Measurements from ENCODE around the gene KIRREL3. TPM values are rescaled to one million over a fixed set of nuclear protein-coding genes. Genes with fewer than 3 reads are reported as not detected.

Gene KIRREL3
- total RNA-seq, 2 experiments from 2014 or later, result not detected

DNA sequence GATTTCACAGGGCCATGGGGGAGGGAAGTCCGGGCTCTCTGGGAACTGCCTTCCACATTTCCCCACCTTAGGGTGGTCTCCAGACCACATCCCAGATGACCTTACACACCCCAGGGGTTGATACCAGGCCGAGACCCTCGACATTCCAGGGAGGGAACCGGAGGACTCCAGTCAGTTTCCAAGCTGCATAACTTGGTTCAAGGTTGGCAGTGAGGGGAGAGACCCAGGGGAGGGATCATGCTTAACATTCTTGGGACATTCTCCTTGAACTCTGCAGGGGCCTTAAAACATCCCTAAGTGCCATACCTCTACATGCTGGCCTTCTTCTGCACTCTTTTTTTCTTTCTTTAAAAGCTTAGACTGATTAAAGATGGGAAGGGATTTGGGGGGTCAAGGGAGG, 394.1 kb downstream of the KIRREL3 start:
- H3K27ac Mint-ChIP-seq, result no peak overlapping the region
- CTCF ChIA-PET, result no interaction called here
- H3K4me3 Mint-ChIP-seq, result no peak overlapping the region
- peaks cover 34% of the 10 kb centered on the region for H3K27me3 Mint-ChIP-seq
- intact Hi-C loops (cut with DNase I, micrococcal nuclease), result no loop called here
- POLR2A ChIA-PET, result no interaction called here
- H3K36me3 Mint-ChIP-seq (ENCODE audit: low read depth), result no peaks in the 10 kb centered on the region
- TF ChIP-seq, protein P1, sequence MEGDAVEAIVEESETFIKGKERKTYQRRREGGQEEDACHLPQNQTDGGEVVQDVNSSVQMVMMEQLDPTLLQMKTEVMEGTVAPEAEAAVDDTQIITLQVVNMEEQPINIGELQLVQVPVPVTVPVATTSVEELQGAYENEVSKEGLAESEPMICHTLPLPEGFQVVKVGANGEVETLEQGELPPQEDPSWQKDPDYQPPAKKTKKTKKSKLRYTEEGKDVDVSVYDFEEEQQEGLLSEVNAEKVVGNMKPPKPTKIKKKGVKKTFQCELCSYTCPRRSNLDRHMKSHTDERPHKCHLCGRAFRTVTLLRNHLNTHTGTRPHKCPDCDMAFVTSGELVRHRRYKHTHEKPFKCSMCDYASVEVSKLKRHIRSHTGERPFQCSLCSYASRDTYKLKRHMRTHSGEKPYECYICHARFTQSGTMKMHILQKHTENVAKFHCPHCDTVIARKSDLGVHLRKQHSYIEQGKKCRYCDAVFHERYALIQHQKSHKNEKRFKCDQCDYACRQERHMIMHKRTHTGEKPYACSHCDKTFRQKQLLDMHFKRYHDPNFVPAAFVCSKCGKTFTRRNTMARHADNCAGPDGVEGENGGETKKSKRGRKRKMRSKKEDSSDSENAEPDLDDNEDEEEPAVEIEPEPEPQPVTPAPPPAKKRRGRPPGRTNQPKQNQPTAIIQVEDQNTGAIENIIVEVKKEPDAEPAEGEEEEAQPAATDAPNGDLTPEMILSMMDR (IDR thresholded peaks at IDR 0.05), result no peak
- ATAC-seq (ENCODE audit: poor library complexity) (no peak), DNase-seq (no peak)
- H3K9me3 Mint-ChIP-seq, result no peaks in the 10 kb centered on the region
- no peak overlapping the region for H3K27ac ChIP-seq (ENCODE audit: low read depth in 1 of 2, low read length in 2 of 2)
- H3K9me3 ChIP-seq (ENCODE audit: control insufficient read depth in 1 of 2, insufficient read depth in 1 of 2, low read length in 2 of 2), result peaks cover 0 to 17% of the 10 kb centered on the region in 2 experiments
- no peak overlapping the region for H3K4me3 ChIP-seq (ENCODE audit: low read length)
- no peaks in the 10 kb centered on the region for H3K4me1 Mint-ChIP-seq (ENCODE audit: low read depth)
- peaks cover 10 to 13% of the 10 kb centered on the region in 2 experiments for H3K27me3 ChIP-seq (ENCODE audit: control insufficient read depth in 1 of 2, insufficient read depth in 2 of 2, low read length in 2 of 2)
- no peaks in the 10 kb centered on the region for H3K36me3 ChIP-seq (ENCODE audit: insufficient read depth, low read length)
- no peaks in the 10 kb centered on the region for H3K4me1 ChIP-seq (ENCODE audit: insufficient read depth, low read length)

- peaks cover 47% of the 10 kb centered on the region for H3K27me3 Mint-ChIP-seq
- ATAC-seq (ENCODE audit: poor library complexity) (no peak), DNase-seq (no peak)
- no peaks in the 10 kb centered on the region for H3K36me3 Mint-ChIP-seq (ENCODE audit: low read depth)
- H3K27me3 ChIP-seq (ENCODE audit: control insufficient read depth in 1 of 2, insufficient read depth in 2 of 2, low read length in 2 of 2), result peaks cover 10 to 13% of the 10 kb centered on the region in 2 experiments
- no peak overlapping the region for H3K27ac Mint-ChIP-seq
- H3K4me1 Mint-ChIP-seq (ENCODE audit: low read depth), result no peaks in the 10 kb centered on the region
- H3K36me3 ChIP-seq (ENCODE audit: insufficient read depth, low read length), result no peaks in the 10 kb centered on the region
- no peak overlapping the region for H3K4me3 ChIP-seq (ENCODE audit: low read length)
- TF ChIP-seq, protein P1 (IDR thresholded peaks at IDR 0.05), result no peak
- no peak overlapping the region for H3K27ac ChIP-seq (ENCODE audit: low read depth in 1 of 2, low read length in 2 of 2)
- intact Hi-C loops (cut with DNase I, micrococcal nuclease), result no loop called here
- no peak overlapping the region for H3K4me3 Mint-ChIP-seq
- no peaks in the 10 kb centered on the region for H3K4me1 ChIP-seq (ENCODE audit: insufficient read depth, low read length)
- POLR2A ChIA-PET, result no interaction called here
- H3K9me3 Mint-ChIP-seq, result no peaks in the 10 kb centered on the region
- CTCF ChIA-PET, result no interaction called here
- peaks cover 0 to 17% of the 10 kb centered on the region in 2 experiments for H3K9me3 ChIP-seq (ENCODE audit: control insufficient read depth in 1 of 2, insufficient read depth in 1 of 2, low read length in 2 of 2)
These were observed 396.1 kb downstream of the KIRREL3 start for GRCh38 chr11:126604461-126604860.

GRCh38 chr11:126603486-126603885, 397.1 kb downstream of the KIRREL3 start:
- Mint-ChIP-seq H3K4me1 (ENCODE audit: low read depth) (no peaks in the 10 kb centered on the region), H3K27ac (no peak overlapping the region), H3K4me3 (no peak overlapping the region), H3K9me3 (no peaks in the 10 kb centered on the region), H3K36me3 (ENCODE audit: low read depth) (no peaks in the 10 kb centered on the region), H3K27me3 (peaks cover 47% of the 10 kb centered on the region)
- ChIA-PET CTCF (no interaction called here), POLR2A (no interaction called here)
- ATAC-seq (ENCODE audit: poor library complexity) (no peak), DNase-seq (no peak)
- H3K4me1 ChIP-seq (ENCODE audit: insufficient read depth, low read length), result no peaks in the 10 kb centered on the region
- H3K27me3 ChIP-seq (ENCODE audit: control insufficient read depth in 1 of 2, insufficient read depth in 2 of 2, low read length in 2 of 2), result peaks cover 10 to 13% of the 10 kb centered on the region in 2 experiments
- peaks cover 0 to 17% of the 10 kb centered on the region in 2 experiments for H3K9me3 ChIP-seq (ENCODE audit: control insufficient read depth in 1 of 2, insufficient read depth in 1 of 2, low read length in 2 of 2)
- TF ChIP-seq, protein P1 (IDR thresholded peaks at IDR 0.05), result no peak
- no peak overlapping the region for H3K27ac ChIP-seq (ENCODE audit: low read depth in 1 of 2, low read length in 2 of 2)
- intact Hi-C loops (cut with DNase I, micrococcal nuclease), result no loop called here
- H3K36me3 ChIP-seq (ENCODE audit: insufficient read depth, low read length), result no peaks in the 10 kb centered on the region
- H3K4me3 ChIP-seq (ENCODE audit: low read length), result no peak overlapping the region

All from CD4-positive, alpha-beta T cell (primary cell).